T-helper 22 cell (primary cell): ENCODE results near the gene PLCB1.

Experiments
- DNase-seq: peaks from one replicate; pipeline ENCODE4 v3.0.0-alpha.2; 2020; ENCODE audit warnings: low read depth

PLCB1 gene

GRCh38 chr20:8507231-8507630 is 375.2 kb downstream of the PLCB1 start:
- no peak for DNase-seq

- no peak for DNase-seq
These were observed 377.7 kb downstream of the PLCB1 start for GRCh38 chr20:8509809-8510208.

GRCh38 chr20:8510808-8511207 is 378.7 kb downstream of the PLCB1 start:
- DNase-seq = no peak

- DNase-seq = no peak
These were observed 379.9 kb downstream of the PLCB1 start for GRCh38 chr20:8512003-8512402.

GRCh38 chr20:8515810-8516435 is 383.9 kb downstream of the PLCB1 start:
- DNase-seq = no peak

GRCh38 chr20:8518878-8519277 is 386.8 kb downstream of the PLCB1 start:
- no peak for DNase-seq

- DNase-seq = no peak
These were observed 387.8 kb downstream of the PLCB1 start for GRCh38 chr20:8519887-8520286.

GRCh38 chr20:8522168-8522567 is 390.1 kb downstream of the PLCB1 start:
- DNase-seq = no peak

- no peak for DNase-seq
These were observed 391.6 kb downstream of the PLCB1 start for GRCh38 chr20:8523684-8524083.

GRCh38 chr20:8524101-8525016 is 392.3 kb downstream of the PLCB1 start:
- DNase-seq = no peak

- DNase-seq = no peak
These were observed 392.9 kb downstream of the PLCB1 start for GRCh38 chr20:8525017-8525343.

- DNase-seq = no peak
These were observed 394.5 kb downstream of the PLCB1 start for GRCh38 chr20:8526610-8527009.

- no peak for DNase-seq
These were observed 396.1 kb downstream of the PLCB1 start for GRCh38 chr20:8527998-8528723.

GRCh38 chr20:8530022-8530421 is 398.0 kb downstream of the PLCB1 start:
- no peak for DNase-seq

- no peak for DNase-seq
These were observed 400.1 kb downstream of the PLCB1 start for GRCh38 chr20:8532169-8532568.

GRCh38 chr20:8534368-8535160 is 402.5 kb downstream of the PLCB1 start:
- DNase-seq = no peak

GRCh38 chr20:8535403-8536261 is 403.6 kb downstream of the PLCB1 start:
- no peak for DNase-seq

GRCh38 chr20:8536262-8536618 is 404.2 kb downstream of the PLCB1 start:
- DNase-seq = no peak

- DNase-seq = no peak
These were observed 408.4 kb downstream of the PLCB1 start for GRCh38 chr20:8540466-8540865.

GRCh38 chr20:8542110-8542486 is 410.0 kb downstream of the PLCB1 start:
- no peak for DNase-seq

GRCh38 chr20:8545212-8545611 is 413.1 kb downstream of the PLCB1 start:
- DNase-seq = no peak
